CD4-positive, alpha-beta T cell treated with Interleukin-17A for 4 hours (primary cell): Measurements from ENCODE around the gene MIAT.
"Not testable (repeated sequence)": the region's sequence is repeated elsewhere in the genome, so short reads cannot be mapped to it uniquely, and the experiment has no call there.

Experiments
- DNase-seq: peaks from one replicate; pipeline ENCODE4 v3.0.0-alpha.2; 2020; ENCODE audit warnings: mixed read lengths

The MIAT gene

DNA sequence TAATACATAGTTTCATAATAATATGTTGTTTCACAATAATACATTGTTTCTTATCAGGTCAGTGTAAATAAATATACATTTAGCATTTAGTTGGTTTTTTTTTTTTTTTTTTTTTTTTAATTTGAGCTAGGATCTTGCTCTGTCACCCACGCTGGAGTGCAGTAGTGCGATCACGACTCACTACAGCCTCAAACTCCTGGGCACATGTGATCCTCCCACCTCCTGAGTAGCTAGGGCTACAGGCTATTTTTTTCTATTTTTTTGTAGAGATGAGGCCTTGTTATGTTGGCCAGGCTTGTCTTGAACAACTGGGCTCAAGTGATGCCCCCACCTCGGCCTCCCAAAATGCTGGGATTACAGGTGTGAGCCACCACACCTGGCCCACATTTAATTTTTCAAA is 43.5 kb downstream of the MIAT start:
- DNase-seq = no peak

DNA sequence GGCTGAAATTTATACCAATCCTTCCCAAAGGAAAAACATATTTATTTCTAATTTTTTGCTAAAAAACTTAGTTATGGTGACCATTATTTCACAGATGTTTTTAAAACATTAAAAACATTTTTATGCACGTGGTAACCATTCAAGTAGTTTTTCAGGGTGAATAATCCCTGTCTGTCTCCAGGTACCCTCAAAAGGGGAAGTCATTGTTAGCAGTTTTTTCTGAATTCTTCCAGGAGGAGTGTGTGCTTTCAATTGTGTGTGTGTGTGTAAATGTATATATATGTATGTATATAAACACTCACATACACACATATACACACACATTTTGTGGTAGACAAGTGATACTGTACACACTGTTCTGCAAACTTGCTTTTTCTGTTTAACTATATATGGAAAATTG is 43.9 kb downstream of the MIAT start:
- DNase-seq = no peak

DNA sequence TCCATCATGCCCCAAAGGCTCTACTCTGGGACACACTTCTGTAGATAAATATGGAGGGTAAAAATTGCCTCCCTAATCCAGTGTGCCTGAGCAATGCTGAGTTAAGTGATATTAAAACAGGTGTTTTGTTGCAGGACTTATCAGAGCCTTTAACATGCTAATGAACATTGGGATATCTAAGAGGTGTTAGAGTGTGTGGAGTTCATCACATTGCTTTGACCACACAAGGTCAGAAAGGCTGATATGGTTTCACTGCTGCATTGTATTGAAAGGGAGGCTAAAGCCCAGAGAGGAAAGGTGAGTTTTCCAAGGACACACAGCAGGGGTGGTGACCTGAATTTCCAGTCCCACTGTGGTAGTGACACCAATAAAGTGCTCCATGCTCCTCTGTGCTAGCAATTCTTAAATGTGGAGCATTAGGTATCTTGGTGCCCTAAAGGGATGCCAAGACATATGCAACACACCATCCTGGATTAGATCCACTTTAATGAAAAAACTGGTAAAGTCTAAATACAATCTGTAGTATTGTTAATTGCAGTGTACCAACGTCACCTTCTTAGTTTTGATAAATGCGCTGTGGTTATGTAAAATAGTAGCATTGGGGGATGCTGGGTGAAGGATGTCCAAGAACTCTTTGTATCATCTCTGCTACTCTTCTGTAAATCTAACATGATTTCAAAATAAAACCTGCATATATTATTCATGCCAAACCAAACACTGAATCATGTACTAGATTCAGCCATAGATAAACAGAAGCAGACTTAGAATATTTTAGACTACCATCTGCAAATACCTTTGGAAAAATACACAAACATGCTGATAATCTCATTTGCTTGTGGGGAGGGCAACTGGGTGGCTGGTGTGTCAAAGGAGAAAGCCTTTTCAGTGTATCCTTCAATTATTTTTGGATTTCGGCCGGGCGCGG is 45.8 kb downstream of the MIAT start:
- no peak for DNase-seq

- DNase-seq = not testable (repeated sequence)
Measured at GRCh38 chr22:26705379-26705778, 48.0 kb downstream of the MIAT start.

DNA sequence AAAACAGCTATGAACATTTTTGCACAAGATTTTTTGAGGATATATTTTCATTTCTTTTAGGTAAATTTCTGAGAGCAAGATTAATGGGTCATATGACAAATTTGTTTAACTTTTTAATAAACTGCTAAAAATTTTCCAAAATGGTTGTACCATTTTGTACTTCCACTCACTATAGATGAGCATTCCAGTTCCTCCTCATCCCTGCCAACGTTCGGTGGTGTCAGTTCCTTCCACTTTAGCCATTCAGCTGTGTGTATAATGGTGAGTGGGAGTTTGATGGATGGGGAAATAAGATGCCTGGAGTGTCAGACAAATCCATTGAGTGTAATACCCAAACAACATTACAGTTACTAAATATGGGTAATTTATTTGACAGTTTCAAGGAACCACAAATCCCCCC is 49.7 kb downstream of the MIAT start:
- no peak for DNase-seq

DNA sequence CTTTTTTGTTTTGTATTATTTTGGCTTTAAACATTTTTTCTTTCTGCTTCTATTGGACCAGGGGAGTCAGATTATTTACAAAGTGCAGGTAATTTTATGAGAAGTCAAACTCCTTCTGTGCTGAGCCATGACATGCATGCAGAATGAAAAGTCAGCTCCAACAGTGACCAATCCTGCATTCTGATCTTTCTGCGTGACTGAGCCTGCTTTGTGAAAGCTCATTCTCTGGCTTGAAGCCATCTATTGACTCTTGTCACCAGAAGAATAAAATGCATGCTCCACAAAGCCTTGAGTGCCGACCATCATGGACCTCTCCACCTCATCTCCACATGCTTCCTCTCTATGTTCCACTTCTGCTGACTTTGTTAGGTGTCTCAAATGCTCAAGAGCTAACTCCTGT is 50.2 kb downstream of the MIAT start:
- DNase-seq = no peak

DNA sequence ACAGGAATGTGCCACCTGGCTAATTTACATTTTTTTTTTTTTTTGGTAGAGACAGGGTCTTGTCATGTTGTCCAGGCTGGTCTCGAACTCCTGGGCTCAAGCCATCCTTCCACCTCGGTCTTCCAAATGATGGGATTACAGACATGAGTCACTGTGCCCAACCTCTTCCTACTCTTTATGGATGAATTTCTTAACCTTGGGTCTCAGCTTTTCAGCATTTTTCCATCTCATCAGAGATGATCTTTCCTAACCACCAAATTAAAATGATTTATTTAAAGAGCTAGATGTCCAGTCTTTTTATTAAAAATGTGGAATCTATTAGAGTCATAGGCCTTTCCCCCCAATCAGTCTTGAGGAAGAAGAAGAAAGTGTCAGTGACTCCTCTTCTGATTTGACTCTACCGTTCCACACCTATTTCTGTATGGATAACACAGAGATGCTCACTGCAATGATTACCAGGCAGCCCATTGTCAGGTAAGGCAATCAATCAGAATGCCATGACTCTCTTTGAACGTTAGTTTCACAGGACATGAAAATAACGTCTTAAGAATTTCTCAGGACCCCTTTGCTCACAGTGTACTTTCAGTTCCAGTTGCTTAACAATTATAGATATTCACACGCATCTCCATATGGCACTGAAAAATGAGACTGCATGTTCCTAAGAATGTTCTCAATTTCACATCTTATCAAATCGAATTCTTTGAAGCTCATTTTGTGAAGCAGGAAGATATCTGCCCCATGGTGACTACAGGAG is 51.0 kb downstream of the MIAT start:
- DNase-seq = no peak

DNA sequence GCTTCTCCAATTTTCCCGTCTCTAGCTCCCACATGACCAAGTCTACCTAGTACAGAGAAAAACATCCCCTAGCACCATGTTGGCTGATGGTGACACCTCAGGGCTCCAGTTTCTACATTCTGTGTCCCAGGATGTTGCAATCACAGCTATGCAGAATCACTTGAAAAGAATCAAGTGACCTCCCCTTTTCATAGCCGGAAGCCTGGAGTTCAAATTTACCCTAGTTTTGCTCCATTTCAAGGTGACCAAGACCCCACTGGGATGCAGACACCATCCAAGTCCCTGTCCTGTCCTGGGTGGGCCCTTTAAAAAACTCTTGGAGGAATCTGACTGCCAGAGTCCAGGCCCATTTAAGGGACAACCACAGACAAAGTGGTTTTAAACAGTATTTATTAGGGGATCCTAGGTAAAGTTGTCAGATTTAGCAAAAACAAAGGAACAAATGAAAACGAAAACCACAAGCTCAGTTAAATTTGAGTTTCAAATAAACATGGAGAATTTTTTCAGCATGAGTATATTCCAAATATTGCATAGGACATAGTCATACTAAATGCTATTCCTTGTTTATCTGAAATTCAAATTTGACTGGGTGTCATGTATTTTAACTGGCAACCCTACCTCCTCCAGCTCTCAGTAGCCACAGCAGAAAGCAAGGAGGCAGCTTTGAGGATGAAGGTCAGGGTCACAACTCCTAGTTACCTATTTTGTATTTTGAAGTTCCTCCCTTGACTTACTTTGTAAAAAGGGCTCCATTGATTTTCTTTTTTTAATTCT is 52.4 kb downstream of the MIAT start:
- DNase-seq = no peak

DNA sequence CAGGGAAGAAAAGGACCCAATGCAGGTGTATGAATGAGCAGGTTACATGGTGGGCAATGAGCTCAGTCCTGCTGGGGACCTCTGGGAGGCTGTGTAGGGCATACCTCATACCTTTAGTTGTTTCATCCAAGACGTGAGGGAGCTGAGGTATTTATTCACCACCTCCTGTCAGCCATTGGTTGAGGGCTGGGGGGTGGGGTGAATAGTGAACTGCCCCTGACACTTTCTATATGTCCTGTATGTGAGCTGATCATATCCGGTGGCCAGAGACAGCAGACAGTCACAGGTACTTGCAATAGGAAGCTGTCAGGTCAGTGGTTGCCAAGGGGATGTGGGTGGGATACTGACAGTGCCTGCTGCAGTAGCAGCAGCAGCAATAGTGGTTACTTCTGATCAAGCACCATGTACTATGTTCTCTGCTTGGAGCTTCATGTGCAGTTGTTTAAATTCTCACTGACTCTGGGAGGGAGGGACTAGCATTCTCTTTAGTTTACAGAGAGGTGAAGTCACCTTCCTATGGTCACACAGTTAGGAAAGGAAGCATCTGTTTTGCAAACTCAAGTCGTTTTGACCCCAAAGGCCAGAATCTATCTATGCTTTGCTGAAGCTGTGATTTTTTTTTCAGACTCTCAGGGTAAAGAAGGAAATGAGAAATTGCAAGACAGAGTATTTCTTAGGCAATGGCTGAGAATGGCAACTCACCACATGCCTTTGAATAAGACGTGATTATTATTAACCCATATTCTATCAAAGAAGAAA is 54.0 kb downstream of the MIAT start:
- peak; percentile 4 for DNase-seq

DNA sequence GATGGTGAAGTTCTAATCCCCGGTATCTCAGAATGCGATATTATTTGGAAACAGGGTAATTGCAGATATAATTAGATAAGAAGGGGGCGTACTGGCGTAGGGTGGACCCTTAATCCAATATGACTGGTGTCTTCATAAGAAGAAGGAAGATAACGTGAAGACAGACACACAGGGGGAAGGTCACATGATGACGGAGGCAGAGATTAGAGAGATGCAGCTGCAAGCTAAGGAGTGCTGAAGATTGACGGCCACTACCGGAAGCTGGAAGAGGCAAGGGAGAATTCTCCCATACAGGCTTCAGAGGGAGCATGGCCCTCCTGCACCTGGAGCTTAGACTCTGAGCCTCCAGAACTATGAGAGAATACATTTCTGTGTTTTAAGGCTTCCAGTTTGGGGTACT is 54.8 kb downstream of the MIAT start:
- DNase-seq = no peak

DNA sequence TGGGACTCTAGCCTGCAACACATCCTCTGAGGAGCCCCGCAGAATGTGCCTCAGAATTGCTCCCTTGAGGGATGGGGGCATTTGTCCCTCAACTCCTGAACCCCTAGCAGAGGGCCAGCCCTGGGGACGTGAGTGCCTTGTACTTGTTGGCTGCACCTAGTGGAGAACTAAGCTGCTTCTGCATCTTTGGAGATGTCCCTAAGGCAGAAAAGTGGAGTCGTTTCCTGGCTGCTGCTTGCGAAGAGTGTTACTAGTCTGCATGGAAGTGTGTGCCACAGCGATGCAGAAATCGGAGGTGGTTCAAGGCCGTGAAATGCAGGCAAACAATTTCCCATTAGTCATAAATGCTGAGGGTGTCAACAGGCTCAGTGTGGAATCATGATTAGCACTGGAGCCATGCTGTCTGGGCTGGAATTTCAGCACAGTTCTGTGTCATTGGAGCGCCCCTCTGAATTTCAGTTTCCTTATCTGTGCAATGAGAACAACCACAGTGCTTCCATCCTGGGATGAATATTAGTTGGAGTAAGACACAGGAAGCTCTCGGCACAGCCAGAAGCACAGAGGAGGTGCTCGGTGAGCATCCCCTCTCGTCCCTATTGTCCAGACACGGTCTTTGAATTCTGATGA is 56.5 kb downstream of the MIAT start:
- DNase-seq = no peak

- no peak for DNase-seq
Measured at GRCh38 chr22:26714971-26715370, 57.6 kb downstream of the MIAT start.

DNA sequence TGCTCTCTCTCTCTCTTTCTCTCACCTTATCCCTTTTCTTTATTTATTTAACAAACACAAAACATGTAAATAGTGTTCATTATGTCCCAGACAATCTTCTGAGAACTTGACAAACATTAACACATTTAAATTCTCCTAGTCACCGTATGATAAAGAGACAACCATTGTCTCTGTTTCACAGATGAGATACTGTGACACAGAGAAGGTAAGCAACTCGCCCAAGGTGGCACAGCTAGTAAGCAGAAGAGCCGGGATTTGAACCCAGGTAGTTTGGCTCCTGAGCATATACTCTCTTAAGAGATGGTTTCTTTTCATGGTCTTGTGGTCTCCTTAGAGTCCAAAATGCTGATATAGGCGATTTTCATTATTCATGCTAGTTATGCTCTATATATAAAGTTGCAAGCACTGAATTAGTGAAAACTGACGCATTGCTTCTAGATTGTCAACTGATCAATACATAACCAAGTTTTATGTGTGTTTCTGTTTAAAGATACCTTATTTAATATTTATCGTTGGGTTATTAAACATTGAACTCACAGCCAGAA is 58.1 kb downstream of the MIAT start:
- DNase-seq = no peak

DNA sequence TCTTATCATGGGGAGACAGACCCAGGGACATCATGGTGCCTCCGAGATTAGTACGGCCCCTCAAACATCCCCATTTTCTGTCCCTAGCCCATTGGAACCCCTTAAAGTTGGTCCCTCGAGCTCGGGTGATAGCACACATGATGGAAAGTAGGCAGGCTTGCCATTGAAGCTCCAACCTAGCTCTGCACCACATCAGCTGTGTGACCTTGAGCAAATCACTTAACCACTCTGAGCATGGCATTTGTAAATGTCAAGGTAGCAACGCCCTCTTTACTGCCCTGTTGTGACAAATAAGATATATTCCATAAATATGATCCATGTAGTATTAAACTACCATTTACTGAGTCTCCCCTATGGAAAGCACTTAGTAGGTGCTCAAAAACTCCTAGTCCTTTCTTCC is 61.1 kb downstream of the MIAT start:
- no peak for DNase-seq

DNA sequence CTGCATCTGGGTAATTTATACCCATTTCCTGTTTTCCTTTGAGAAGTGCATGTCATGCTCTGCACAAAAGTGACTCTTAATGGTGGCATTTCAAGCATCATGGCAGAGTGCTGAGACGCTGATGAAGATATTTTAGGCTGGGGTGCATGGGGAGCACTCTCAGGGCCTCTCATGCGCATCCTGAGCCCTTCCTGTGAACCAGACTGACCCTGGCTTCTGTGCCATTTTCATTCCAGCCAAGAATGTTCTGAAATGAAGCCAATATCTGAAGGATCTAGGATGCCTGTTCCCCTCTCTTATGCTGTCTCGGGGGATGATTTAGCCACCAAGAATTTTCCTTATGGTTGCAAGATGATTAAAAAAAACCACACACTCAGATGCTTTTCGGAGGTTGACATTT is 61.5 kb downstream of the MIAT start:
- no peak for DNase-seq

DNA sequence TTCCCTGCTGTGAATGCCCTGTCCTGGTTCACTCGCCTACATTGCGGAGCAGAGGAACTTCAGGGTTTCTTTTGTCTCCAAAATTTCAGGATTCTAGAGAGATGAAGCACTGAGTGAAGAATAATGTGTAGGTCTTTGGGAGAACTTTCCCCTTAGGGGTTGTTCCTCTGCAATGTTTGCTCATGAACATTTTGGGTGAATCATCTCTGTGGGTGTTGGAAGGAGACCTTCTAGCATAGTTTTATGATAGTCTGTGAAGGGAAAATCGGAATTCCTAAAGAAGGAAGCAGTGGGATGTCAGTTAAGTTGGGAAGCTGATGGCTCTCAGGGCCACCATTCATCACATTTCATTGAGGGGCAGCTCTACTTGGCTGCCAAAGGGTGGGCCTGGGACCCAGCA is 64.8 kb downstream of the MIAT start:
- no peak for DNase-seq

DNA sequence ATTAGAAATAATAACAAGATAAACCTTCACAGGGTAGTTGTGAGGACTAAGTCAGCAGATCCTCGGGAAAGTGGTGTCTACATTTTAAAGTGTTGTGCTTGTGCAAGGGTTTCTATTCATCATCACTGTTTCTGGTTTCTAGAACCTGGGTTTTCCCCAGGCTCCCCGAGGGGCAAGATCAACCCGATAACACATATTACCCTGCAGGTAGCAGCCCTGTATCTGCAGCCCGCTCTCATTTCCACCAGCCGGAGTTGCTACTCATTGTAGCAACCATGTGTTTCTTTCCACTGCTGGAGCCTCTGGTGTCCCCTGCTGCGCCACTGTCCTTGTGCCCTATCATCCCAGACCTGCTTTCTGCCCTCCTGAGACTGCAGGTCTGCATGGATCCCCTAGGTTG is 67.0 kb downstream of the MIAT start:
- DNase-seq = no peak

GRCh38 chr22:26725012-26725676 is 67.8 kb downstream of the MIAT start:
- DNase-seq = no peak
